Measurements from ENCODE around the gene SNX19.

The SNX19 gene

DNA sequence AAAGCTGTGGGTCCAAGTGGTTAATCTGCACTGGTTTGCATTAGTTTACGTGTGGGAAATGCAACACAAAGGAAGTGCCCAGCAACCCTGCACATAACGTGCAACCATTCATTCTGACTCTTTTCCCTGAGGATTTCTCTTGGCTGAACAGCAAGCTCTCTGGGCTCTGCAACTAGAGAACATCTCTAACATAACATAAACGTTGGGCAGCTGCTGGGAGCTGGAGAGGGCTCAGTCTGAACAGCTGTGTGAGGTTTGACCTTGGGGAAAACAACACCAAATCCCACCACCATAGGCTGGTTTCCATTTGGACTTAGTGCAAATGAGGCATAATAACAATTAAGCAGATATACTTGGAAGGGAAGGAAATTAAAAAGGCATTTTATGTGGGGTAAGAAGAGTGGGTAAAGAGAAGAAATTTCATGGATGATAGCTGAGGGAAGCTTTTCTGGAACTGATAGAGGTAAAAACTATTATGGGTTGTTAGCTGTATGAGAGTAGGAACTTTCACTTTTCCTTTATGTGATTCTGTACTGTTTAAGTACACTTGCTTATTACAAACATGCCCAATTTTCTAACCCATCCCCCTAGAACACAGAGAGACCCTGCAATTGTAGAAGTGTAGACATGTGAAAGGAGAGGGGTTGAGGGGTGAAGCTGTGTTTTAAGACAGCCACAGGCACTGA lies 76.2 kb downstream of the SNX19 start:
- DNase-seq, result no peak

DNA sequence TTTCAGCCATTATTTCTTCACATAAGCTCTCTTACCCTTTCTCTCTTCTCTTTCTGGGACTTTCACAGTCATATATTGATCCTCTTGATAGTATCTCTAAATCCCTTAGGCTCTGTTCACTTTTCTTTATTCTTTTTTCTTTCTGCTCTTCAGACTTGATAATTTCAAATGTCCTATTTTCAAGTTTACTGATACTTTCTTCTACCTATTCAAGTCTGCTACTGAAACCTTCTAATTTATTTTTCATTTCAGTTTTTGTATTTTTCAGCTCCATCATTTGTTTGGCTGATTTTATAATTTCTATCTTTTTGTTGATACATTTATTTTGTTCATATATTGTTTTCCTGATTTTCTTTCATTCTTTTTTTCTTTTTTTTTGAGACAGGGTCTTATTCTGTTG lies 79.1 kb downstream of the SNX19 start:
- no peak for DNase-seq

- no peak for DNase-seq
Observed at GRCh38 chr11:130834886-130835285, 81.4 kb downstream of the SNX19 start.

DNA sequence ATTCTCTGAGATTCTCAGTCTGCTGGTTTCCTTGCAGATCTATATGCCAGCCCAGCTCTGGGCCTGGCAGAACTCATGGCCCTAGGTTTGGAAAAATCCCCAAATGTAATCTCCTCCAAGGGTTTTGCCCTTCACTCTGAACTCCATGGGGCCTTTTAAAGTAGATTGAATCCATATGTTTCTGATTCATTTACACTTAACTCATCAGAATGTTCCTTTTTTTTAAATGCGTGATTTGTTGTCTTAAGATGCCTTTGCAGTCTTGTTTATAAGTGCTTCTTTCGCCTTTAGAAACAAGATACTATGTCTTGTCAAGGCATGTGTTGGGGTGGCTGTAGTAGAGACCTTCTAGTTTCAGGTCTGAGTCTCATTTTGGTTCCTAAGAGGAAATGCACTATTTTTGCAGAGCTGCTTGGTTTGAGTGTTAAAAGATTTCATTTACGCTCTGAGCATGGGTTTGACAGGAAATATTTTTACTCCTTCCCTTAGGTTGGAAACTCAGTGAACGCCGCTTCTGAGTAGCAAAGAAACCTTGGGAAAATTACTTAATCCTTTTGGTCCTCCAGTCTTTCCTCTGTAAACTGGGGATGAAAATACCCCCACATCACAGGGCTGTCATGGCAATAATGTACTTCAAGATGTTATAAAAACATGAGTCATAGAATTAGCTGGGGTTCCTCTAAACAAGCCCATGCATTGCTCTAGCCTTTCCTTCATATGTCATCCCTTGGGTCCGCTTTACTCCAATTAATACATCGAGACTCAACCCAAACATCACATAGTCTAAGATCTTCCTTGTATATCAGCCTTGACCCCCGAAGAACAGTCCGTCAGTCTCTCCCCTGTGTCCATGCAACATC lies 83.5 kb downstream of the SNX19 start:
- no peak for DNase-seq

GRCh38 chr11:130831976-130832375 lies 84.3 kb downstream of the SNX19 start:
- DNase-seq, result no peak

DNA sequence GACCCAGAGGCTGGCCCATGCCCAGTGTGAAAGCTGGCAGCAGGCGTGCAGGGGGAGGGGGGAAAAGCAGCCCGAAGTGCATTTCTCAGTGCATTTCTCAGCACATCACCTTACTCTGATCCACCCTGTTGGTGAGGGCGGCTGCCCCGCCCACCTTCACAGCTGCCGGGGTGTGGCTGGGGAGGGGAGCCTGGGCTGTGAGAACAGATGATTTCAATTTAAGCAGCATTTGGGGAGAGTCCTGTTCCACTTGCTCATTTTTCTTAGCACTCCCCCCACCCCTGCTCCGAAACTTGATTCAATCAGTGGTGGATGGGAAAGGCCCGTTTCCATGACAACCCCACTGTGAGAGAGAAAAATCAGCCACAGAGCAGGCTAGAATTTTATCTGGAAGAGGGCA lies 84.8 kb downstream of the SNX19 start:
- no peak for DNase-seq

GRCh38 chr11:130830566-130830965 lies 85.7 kb downstream of the SNX19 start:
- DNase-seq, result no peak

DNA sequence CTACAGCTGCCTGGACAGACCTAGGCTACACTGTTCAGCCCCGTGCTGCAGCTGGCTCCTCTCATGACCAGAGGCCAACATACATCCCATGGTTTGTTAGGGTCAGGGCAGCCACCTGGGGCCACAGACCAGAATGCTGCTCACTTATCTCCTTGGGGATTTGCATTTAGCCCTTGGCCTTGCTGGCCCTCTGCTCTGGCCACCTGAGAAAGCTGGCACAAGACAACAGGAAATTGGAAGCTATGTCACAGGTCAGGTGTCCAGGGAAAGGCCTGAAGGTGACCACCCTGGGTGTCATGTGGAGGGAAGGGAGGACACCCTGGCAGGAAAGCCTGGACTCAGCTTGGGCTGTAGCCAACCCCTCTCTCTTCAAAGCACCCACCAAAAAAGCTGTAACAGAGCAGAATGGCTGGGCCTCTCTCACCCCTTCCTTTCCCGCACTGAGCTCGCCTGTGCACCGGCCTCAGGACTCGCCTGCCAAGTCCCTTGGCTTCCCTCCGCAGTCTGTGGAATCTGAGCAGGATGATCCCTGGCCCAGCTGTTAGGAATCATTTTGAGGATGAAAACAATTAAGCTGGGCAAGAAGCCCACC lies 86.3 kb downstream of the SNX19 start:
- peak; percentile 12 for DNase-seq

DNA sequence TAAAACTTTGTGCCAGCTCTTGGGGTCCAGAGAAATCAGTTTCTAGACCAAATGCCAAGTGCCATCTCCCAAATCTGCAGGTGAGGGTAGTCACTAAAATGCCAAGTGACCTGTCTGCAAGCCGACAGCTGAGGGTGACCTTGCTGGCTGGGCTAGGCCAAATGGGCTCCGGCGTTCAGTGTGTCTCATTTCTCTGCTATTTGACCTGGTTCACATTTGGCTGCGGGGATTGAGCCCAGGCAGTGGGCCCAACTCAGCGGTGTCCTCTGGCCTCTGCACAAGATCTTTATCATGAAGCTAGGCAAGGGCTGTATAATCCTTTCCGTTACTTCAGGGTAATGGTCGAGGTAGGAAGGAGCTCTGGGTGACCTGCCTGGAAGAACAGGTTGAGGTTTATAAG lies 87.5 kb downstream of the SNX19 start:
- no peak for DNase-seq

DNA sequence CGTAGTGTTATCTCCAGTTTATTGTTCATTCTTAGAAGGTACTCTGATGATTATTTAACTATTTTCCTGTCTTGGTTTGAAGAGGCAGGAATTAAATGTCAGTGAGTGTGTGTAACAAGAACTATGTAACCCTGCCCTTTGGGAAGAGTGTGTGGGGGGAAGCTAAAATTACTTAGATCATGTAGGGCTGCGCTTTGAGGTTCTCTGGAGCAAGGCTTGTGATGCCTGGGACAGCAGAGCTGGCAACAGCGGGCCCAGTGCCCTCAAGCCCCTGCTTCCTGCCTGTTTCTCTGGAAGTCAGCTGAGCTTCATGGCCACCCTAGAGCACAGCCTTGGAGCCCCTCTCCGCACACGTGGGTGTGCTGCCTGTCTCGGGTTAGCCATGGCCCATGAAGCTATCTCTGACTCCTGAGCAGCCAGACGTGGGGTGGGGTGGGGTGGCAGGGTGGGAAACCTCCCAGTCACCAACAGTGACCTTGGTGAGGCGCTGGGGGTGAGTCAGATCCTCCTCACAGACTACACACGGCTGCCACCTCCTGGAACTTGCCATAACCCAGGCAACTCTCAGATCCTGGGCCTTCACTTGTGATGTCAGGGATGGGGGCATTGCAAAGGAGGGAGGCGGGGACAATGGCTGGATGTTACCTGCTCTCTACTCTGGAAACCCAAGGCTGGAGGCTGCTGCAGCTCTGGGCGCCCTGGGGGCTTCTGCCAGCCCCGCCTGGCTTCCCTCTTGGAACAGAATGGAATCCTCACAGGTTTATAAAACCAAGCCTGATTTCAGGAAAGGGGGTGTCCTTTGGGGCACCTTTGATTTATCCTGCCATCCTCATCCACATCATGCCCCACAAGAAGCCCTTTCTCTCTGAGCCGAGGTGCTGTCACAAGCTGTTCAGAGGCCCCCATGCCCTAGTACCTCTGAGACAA lies 88.6 kb downstream of the SNX19 start:
- DNase-seq, result no peak

DNA sequence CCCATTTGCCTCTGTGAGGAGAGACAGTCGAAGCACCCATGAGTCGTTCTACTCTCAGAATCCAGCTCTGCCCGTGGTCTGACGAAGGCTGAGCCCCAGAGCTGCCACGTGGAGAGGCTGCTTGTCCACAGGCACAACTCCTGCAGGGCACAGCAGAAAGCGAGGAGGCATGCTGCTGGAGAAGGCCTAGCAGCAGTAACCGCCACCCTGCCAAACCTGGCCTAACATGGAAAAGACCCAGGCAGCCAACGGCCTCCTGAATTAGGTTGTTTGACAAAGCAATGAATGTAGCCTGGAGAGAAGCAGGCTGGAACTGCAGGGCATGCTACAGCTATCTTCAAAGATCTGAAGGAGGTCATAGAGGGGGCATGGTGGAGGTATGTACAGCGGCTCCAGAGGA lies 89.7 kb downstream of the SNX19 start:
- no peak for DNase-seq

DNA sequence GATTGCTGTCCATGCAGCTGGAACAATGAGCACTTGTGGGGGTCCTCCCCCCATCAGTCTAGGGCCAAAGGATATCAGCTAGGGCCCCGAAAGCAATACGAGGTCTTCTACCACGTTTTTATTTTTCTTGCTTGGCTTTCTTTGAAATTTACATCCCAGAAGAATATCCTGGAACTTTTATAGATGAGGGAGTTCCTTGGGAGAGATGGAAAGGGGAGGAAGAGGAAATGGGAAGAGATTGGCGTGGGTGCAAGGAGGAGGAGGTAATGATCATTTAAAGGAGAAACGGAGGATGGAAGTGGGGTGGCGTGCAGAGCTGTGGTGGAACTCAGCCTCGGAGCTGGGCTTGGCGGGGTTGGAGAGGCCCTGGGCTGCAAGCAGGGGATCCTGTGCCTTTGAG lies 90.3 kb downstream of the SNX19 start:
- no peak for DNase-seq

- no peak for DNase-seq
Observed at GRCh38 chr11:130825561-130825960, 90.7 kb downstream of the SNX19 start.
